SK-N-SH (cell line): ENCODE results near the gene SPATA19. TPM values are rescaled to one million over a fixed set of nuclear protein-coding genes. Genes with fewer than 3 reads are reported as not detected.

Experiments
- CTCF ChIA-PET: fragments of 300-600, 350-600 bp; formaldehyde crosslinking; extraction: SDS; loops from one replicate; lab custom pipeline; 2021; lab: Yijun Ruan, JAX
- POLR2A ChIA-PET: fragments of 350-600 bp; sonication (Branson Sonifier 250); formaldehyde crosslinking; extraction: SDS; loops from one replicate; lab custom pipeline; 2020; ENCODE audit warnings: antibody characterized with exemption, inconsistent platforms; lab: Yijun Ruan, JAX
- DNase-seq: peaks from one replicate; pipeline ENCODE4 v3.0.0; 2012
- H2AFZ ChIP-seq: fragments of 200-600 bp; sonication (generic); 2 replicates; pipeline ENCODE4 v1.8.1; 2016; ENCODE audit warnings: antibody characterized with exemption, mild to moderate bottlenecking, low read depth
- H3F3A ChIP-seq: fragments of 200-600 bp; sonication (generic); replicated peaks from 2 replicates; pipeline ENCODE3; 2016; ENCODE audit warnings: antibody characterized with exemption, mild to moderate bottlenecking; ENCODE audit not compliant: insufficient read depth
- H3K27ac ChIP-seq, 2 experiments: fragments of 200-500 bp in 1 of 2; fragments of 200-600 bp in 1 of 2; sonication (Bioruptor generic) in 1 of 2; sonication (generic), shearing (Covaris generic) in 1 of 2; 2 replicates each; pipeline versions ENCODE4 v1.5.1 to v1.6.1; 2014 to 2016; ENCODE audit warnings: low read depth in 2 of 2, inconsistent platforms in 1 of 2, low read length in 1 of 2, mild to moderate bottlenecking in 1 of 2, mixed read lengths in 1 of 2
- H3K27me3 ChIP-seq: fragments of 200-600 bp; sonication (generic), shearing (Covaris generic); 2 replicates; pipeline ENCODE4 v1.6.1; 2016; ENCODE audit warnings: mixed run types; ENCODE audit not compliant: insufficient read depth
- H3K36me3 ChIP-seq, 2 experiments: fragments of 200-500 bp in 1 of 2; fragments of 200-600 bp in 1 of 2; sonication (Bioruptor generic) in 1 of 2; sonication (generic) in 1 of 2; replicated peaks in 1 of 2; 2 replicates each; pipeline versions ENCODE3 to v1.5.1; 2014 to 2016; ENCODE audit warnings: low read length in 1 of 2, mild to moderate bottlenecking in 1 of 2; ENCODE audit not compliant: insufficient read depth in 2 of 2, control insufficient read depth in 1 of 2
- H3K4me1 ChIP-seq, 2 experiments: fragments of 200-500 bp in 1 of 2; fragments of 200-600 bp in 1 of 2; sonication (Bioruptor generic) in 1 of 2; sonication (generic), shearing (Covaris generic) in 1 of 2; 2 replicates each; pipeline versions ENCODE4 v1.5.1 to v1.6.1; 2014 to 2016; ENCODE audit warnings: low read depth in 1 of 2, low read length in 1 of 2, mixed run types in 1 of 2; ENCODE audit not compliant: insufficient read depth in 2 of 2, control insufficient read depth in 1 of 2
- H3K4me2 ChIP-seq: fragments of 200-600 bp; sonication (generic), shearing (Covaris generic); 2 replicates; pipeline ENCODE4 v1.6.1; 2017; ENCODE audit warnings: mixed run types
- H3K4me3 ChIP-seq, 2 experiments: fragments of 200-500 bp in 1 of 2; fragments of 200-600 bp in 1 of 2; sonication (Bioruptor generic) in 1 of 2; sonication (generic), shearing (Covaris generic) in 1 of 2; 2 replicates each; pipeline versions ENCODE4 v1.5.1 to v1.8.1; 2014 to 2016; ENCODE audit warnings: low read depth in 2 of 2, inconsistent platforms in 1 of 2, low read length in 1 of 2, mild to moderate bottlenecking in 1 of 2, mixed read lengths in 1 of 2, moderate library complexity in 1 of 2
- H3K79me2 ChIP-seq: fragments of 200-600 bp; sonication (generic); 2 replicates; pipeline ENCODE4 v1.8.1; 2017; ENCODE audit warnings: mild to moderate bottlenecking; ENCODE audit not compliant: insufficient read depth
- H3K9ac ChIP-seq: fragments of 200-600 bp; sonication (generic); 2 replicates; pipeline ENCODE4 v1.6.1; 2017; ENCODE audit warnings: mixed run types
- H3K9me2 ChIP-seq: fragments of 200-600 bp; sonication (generic); 2 replicates; pipeline ENCODE4 v1.6.1; 2017; ENCODE audit warnings: mixed run types
- H3K9me3 ChIP-seq: fragments of 200-600 bp; sonication (generic); 2 replicates; pipeline ENCODE4 v1.6.1; 2017; ENCODE audit warnings: mixed run types, mild to moderate bottlenecking, moderate library complexity
- H4K20me1 ChIP-seq: fragments of 200-600 bp; sonication (generic); 2 replicates; pipeline ENCODE4 v1.6.1; 2017; ENCODE audit warnings: mild to moderate bottlenecking, mixed run types; ENCODE audit not compliant: insufficient read depth
- CTCF ChIP-seq: fragments of 200-600 bp; sonication (generic); IDR thresholded peaks from 2 replicates; pipeline ENCODE4 v1.6.1; 2017; ENCODE audit warnings: antibody characterized with exemption, mild to moderate bottlenecking, moderate library complexity
- EP300 ChIP-seq, 2 experiments: IDR thresholded peaks; 2 replicates each; pipeline versions ENCODE4 v1.4.0 to v1.6.1; 2012; ENCODE audit warnings: borderline replicate concordance in 1 of 2, low read depth in 1 of 2, low read length in 1 of 2
- FOSL2 ChIP-seq: IDR thresholded peaks from 2 replicates; pipeline ENCODE4 v1.4.0; 2012; ENCODE audit warnings: low read depth, mild to moderate bottlenecking, moderate library complexity, borderline replicate concordance
- FOXJ3 ChIP-seq: sonication (generic); formaldehyde crosslinking; IDR thresholded peaks from 2 replicates; pipeline ENCODE4 v1.5.1; 2020; ENCODE audit warnings: mild to moderate bottlenecking, missing genetic modification reagents
- GATA2 ChIP-seq: sonication (generic); formaldehyde crosslinking; IDR thresholded peaks from 2 replicates; pipeline ENCODE4 v1.5.0; 2020; ENCODE audit warnings: mild to moderate bottlenecking, missing genetic modification reagents
- MAX ChIP-seq: IDR thresholded peaks from 2 replicates; pipeline ENCODE4 v1.4.0; 2012; ENCODE audit warnings: low read depth
- MEF2A ChIP-seq: IDR thresholded peaks from 2 replicates; pipeline ENCODE4 v1.4.0; 2012; ENCODE audit warnings: low read depth, borderline replicate concordance
- NRF1 ChIP-seq: IDR thresholded peaks from 2 replicates; pipeline ENCODE4 v1.6.1; 2012; ENCODE audit warnings: low read depth, mild to moderate bottlenecking, low read length
- PBX3 ChIP-seq: IDR thresholded peaks from 2 replicates; pipeline ENCODE4; 2012
- RAD21 ChIP-seq: IDR thresholded peaks from 2 replicates; pipeline ENCODE4 v1.6.1; 2012; ENCODE audit warnings: mild to moderate bottlenecking, low read length
- REST ChIP-seq: IDR thresholded peaks from 2 replicates; pipeline ENCODE4 v1.6.1; 2012; ENCODE audit warnings: mild to moderate bottlenecking, low read depth, low read length, moderate library complexity
- RFX5 ChIP-seq: IDR thresholded peaks from 2 replicates; pipeline ENCODE4 v1.6.1; 2012; ENCODE audit warnings: mild to moderate bottlenecking, improper control_type of control experiment, low read length
- SMC3 ChIP-seq: IDR thresholded peaks from 2 replicates; pipeline ENCODE4 v1.6.1; 2012; ENCODE audit warnings: low read depth, low read length, improper control_type of control experiment
- USF1 ChIP-seq: IDR thresholded peaks from 2 replicates; pipeline ENCODE4 v1.4.0; 2012; ENCODE audit warnings: low read depth, borderline replicate concordance
- WGBS: methylation state at CpG from one replicate; pipeline ENCODE4 v1.1.6; 2017; ENCODE audit warnings: low lambda C conversion rate; 5-methylcytosine and 5-hydroxymethylcytosine counted together
- polyA plus RNA-seq, 3 experiments: library from polyadenylated mRNA; depleted of rRNA; stranded (reverse); fragments of >200 nt; gene quantifications; 2 replicates each; pipeline ENCODE4 v1.2.3, GENCODE V29; 2012

SPATA19 gene
- polyA plus RNA-seq, 1 of the 3 experiments (the other 2 are of a cell fraction): not detected

GRCh38 chr11:133830931-133831907 lies 14.1 kb downstream of the SPATA19 start:
- Histone ChIP-seq H3K27me3 (no peaks in the 10 kb centered on the region), H3F3A (no peaks in the 10 kb centered on the region), H3K4me2 (no peak overlapping the region), H3K9me3 (no peaks in the 10 kb centered on the region), H3K9ac (no peak overlapping the region), H3K36me3 (no peaks in the 10 kb centered on the region), H3K4me1 (no peaks in the 10 kb centered on the region), H3K9me2 (no peaks in the 10 kb centered on the region), H4K20me1 (no peaks in the 10 kb centered on the region), H3K4me3 (no peak overlapping the region)
- DNase-seq: peak; percentile 54
- 26% methylated on average over 8 of the region's 8 CpGs for WGBS
- CTCF ChIA-PET: interaction anchor here (0.6 to 2.7 kb wide), 6 partner anchors 10 to 757 kb away, joined by 3 to 9 read pairs (median 4); no protein-coding TSS in a partner anchor
- TF ChIP-seq NRF1 (no peak), RAD21 (peak; percentile 48)
- TF ChIP-seq, all 33 proteins: peak for 1
- H3K27ac ChIP-seq: no peak overlapping the region
- POLR2A ChIA-PET: no interaction called here
- no peak overlapping the region for H2AFZ ChIP-seq
- H3K79me2 ChIP-seq: no peaks in the 10 kb centered on the region

- Histone ChIP-seq H3K36me3 (no peaks in the 10 kb centered on the region), H3K9me2 (no peaks in the 10 kb centered on the region), H2AFZ (no peak overlapping the region), H4K20me1 (no peaks in the 10 kb centered on the region), H3K9me3 (no peaks in the 10 kb centered on the region), H3K4me2 (no peak overlapping the region), H3K4me3 (no peak overlapping the region), H3K27ac (no peak overlapping the region), H3F3A (no peaks in the 10 kb centered on the region), H3K27me3 (no peaks in the 10 kb centered on the region), H3K9ac (no peak overlapping the region), H3K4me1 (no peaks in the 10 kb centered on the region), H3K79me2 (no peaks in the 10 kb centered on the region)
- 0% methylated on average over 1 of the region's 2 CpGs for WGBS
- TF ChIP-seq PBX3 (no peak), MEF2A (no peak), USF1 (no peak), FOSL2 (no peak), REST (no peak), RFX5 (no peak), EP300 (IDR thresholded peaks at IDR 0.05; ENCODE audit: borderline replicate concordance in 1 of 2, low read depth in 1 of 2, low read length in 1 of 2) (no peak), MAX (no peak), FOXJ3 (CRISPR knock-in tag) (no peak), SMC3 (no peak), GATA2 (CRISPR knock-in tag) (no peak), CTCF (no peak)
- DNase-seq: no peak
- ChIA-PET CTCF (interaction anchor here (1.1 to 2.7 kb wide), 4 partner anchors 8 to 751 kb away, joined by 3 to 7 read pairs (median 4); no protein-coding TSS in a partner anchor), POLR2A (no interaction called here)
Measured at GRCh38 chr11:133829566-133829965, 15.7 kb downstream of the SPATA19 start.
